CD4-positive, alpha-beta T cell (primary cell): ENCODE data around the gene CHST15. TPM values are rescaled to one million over a fixed set of nuclear protein-coding genes. Genes with fewer than 3 reads are reported as not detected.

ENCODE experiments used
- ATAC-seq: fragments of 200-7000 bp; cut with Tn5 transposase; one replicate; pipeline ENCODE4 v1.10.0; 2022; ENCODE audit warnings: mild to moderate bottlenecking; ENCODE audit not compliant: poor library complexity
- CTCF ChIA-PET: fragments of 350-600 bp; sonication (Branson Sonifier 250); formaldehyde crosslinking; loops from one replicate; lab custom pipeline; 2021; ENCODE audit warnings: antibody characterized with exemption, inconsistent platforms; lab: Charles Lee
- POLR2A ChIA-PET: fragments of 350-600 bp; sonication (Branson Sonifier 250); formaldehyde crosslinking; loops from one replicate; lab custom pipeline; 2021; ENCODE audit warnings: antibody characterized with exemption, inconsistent platforms; lab: Charles Lee
- DNase-seq, 14 experiments: peaks; one replicate each; pipeline ENCODE4 v3.0.0-alpha.2; 2013 to 2020; ENCODE audit warnings: mixed read lengths in 2 of 14
- H3K27ac ChIP-seq, 2 donors: one replicate each; pipeline versions ENCODE4 v1.5.1 to v1.7.0; 2013; ENCODE audit warnings: low read length in 2 of 2, low read depth in 1 of 2, mild to moderate bottlenecking in 1 of 2
- H3K27me3 ChIP-seq, 2 experiments: 1 replicate in 1 of 2; 2 replicates in 1 of 2; pipeline versions ENCODE4 v1.6.1 to v1.7.0; 2013; ENCODE audit warnings: low read length in 2 of 2, control low read depth in 1 of 2, mild to moderate bottlenecking in 1 of 2, moderate library complexity in 1 of 2; ENCODE audit not compliant: insufficient read depth in 2 of 2, control insufficient read depth in 1 of 2
- H3K36me3 ChIP-seq: one replicate; pipeline ENCODE4 v1.6.1; 2013; ENCODE audit warnings: low read length, control low read depth; ENCODE audit not compliant: insufficient read depth
- H3K4me1 ChIP-seq: one replicate; pipeline ENCODE4 v1.6.1; 2013; ENCODE audit warnings: low read length, control low read depth; ENCODE audit not compliant: insufficient read depth
- H3K4me3 ChIP-seq: one replicate; pipeline ENCODE4 v1.5.1; 2013; ENCODE audit warnings: mild to moderate bottlenecking, low read length, moderate library complexity
- H3K9me3 ChIP-seq, 2 experiments: 1 replicate in 1 of 2; 2 replicates in 1 of 2; pipeline versions ENCODE4 v1.6.1 to v1.7.0; 2013; ENCODE audit warnings: low read length in 2 of 2, mild to moderate bottlenecking in 2 of 2, control low read depth in 1 of 2, moderate library complexity in 1 of 2; ENCODE audit not compliant: control insufficient read depth in 1 of 2, insufficient read depth in 1 of 2
- H3K27ac Mint-ChIP-seq: one replicate; pipeline ENCODE4 v1.8.0; 2020; ENCODE audit warnings: mixed read lengths
- H3K27me3 Mint-ChIP-seq: one replicate; pipeline ENCODE4 v1.8.0; 2021; ENCODE audit warnings: mixed read lengths
- H3K36me3 Mint-ChIP-seq: one replicate; pipeline ENCODE4 v1.8.0; 2021; ENCODE audit warnings: low read depth, mixed read lengths
- H3K4me1 Mint-ChIP-seq: one replicate; pipeline ENCODE4 v1.8.0; 2021; ENCODE audit warnings: low read depth, mixed read lengths
- H3K4me3 Mint-ChIP-seq: one replicate; pipeline ENCODE4 v1.8.0; 2020; ENCODE audit warnings: mild to moderate bottlenecking, mixed read lengths
- H3K9me3 Mint-ChIP-seq: one replicate; pipeline ENCODE4 v1.8.0; 2020; ENCODE audit warnings: mixed read lengths
- intact Hi-C, 2 experiments: fragments of 100-400 bp; cut with DNase I in 1 of 2; cut with micrococcal nuclease in 1 of 2; formaldehyde crosslinking; loops; one replicate each; pipeline versions ENCODE4 v1.15.1 to v1.9.0; 2023 to 2025; cut with DNase I, micrococcal nuclease
- total RNA-seq, 174 experiments: library from RNA in 2 of 174; stranded (reverse) in 2 of 174; gene quantifications; one replicate each; pipeline ENCODE4 v1.2.3 and lab custom pipeline; 2021 to 2026
- TF ChIP-seq, protein P1 (sequence below): fragments of 200-600 bp; IDR thresholded peaks from one replicate; pipeline ENCODE4 v1.8.0; 2022; ENCODE audit warnings: antibody characterized with exemption, mild to moderate bottlenecking

CHST15 gene
- total RNA-seq, 2 experiments from 2014 or later: 0.42 to 0.52 TPM

DNA sequence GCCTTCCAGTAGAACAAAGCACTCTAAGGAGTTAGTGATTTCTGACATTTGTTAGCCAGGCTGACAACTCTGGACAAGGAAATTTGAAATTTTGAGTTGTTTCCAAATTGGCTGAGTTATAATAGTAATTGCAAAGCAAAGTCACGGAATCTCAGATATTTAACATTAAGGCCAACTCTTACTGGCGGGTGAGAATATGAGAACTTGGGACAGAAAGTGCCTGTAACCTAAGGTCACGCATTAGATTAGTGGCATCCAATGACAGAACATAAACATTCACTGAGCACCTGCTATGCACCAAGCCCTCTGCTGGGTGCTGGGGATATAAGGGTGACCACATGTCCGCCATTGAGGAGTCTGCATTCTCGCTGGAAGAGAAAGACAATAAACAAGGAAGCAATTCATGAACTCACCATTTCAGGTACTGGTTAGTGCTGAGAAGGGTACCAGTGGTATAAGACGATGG, 45.5 kb upstream of the CHST15 start:
- ATAC-seq (no peak), DNase-seq (no peak)
- ChIA-PET POLR2A (no interaction called here), CTCF (no interaction called here)
- Histone ChIP-seq H3K27me3 (no peaks in the 10 kb centered on the region), H3K4me3 (no peak overlapping the region), H3K27ac (no peak overlapping the region), H3K4me1 (no peaks in the 10 kb centered on the region), H3K36me3 (no peaks in the 10 kb centered on the region), H3K9me3 (no peaks in the 10 kb centered on the region)
- Mint-ChIP-seq H3K4me1 (no peaks in the 10 kb centered on the region), H3K36me3 (no peaks in the 10 kb centered on the region), H3K27me3 (no peaks in the 10 kb centered on the region), H3K9me3 (no peaks in the 10 kb centered on the region), H3K27ac (no peak overlapping the region), H3K4me3 (no peak overlapping the region)
- intact Hi-C loops: no loop called here
- TF ChIP-seq, protein P1, sequence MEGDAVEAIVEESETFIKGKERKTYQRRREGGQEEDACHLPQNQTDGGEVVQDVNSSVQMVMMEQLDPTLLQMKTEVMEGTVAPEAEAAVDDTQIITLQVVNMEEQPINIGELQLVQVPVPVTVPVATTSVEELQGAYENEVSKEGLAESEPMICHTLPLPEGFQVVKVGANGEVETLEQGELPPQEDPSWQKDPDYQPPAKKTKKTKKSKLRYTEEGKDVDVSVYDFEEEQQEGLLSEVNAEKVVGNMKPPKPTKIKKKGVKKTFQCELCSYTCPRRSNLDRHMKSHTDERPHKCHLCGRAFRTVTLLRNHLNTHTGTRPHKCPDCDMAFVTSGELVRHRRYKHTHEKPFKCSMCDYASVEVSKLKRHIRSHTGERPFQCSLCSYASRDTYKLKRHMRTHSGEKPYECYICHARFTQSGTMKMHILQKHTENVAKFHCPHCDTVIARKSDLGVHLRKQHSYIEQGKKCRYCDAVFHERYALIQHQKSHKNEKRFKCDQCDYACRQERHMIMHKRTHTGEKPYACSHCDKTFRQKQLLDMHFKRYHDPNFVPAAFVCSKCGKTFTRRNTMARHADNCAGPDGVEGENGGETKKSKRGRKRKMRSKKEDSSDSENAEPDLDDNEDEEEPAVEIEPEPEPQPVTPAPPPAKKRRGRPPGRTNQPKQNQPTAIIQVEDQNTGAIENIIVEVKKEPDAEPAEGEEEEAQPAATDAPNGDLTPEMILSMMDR: no peak

DNA sequence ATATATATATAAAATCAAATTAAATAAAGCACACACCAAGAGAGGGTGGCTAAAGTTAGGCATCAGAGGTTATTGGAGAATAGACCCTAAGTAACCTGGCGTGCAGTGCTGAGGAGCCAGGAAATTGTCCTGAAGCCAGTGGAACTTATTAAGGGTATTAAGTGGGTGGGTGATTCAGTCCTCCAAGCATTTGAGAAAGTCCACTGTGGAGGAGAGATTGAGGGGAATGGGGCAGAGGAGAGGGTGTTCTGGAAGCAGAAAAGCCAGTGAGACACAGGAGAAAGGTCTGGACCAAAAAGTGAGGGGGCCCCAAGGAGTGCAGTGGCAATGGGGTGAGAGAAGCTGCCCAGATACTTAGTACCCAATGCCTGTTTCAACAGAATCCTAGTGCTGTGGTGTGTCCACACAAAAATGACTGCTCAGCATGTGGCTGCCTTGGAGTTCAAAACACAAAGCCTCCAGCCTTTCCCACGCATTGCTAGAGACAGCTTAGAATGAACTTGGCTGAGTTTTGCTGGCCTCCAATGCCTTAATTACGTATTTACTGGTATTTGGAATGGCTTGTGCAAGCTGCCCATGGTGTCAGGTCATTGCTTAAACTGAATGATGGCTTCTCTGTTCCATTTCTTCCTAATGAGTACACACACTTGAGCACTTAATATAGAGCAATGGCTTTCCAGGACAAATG, 44.9 kb upstream of the CHST15 start:
- TF ChIP-seq, protein P1: no peak
- ATAC-seq (no peak), DNase-seq (no peak)
- H3K27ac Mint-ChIP-seq: no peak overlapping the region
- H3K27me3 Mint-ChIP-seq: no peaks in the 10 kb centered on the region
- Histone ChIP-seq H3K4me3 (no peak overlapping the region), H3K27ac (no peak overlapping the region), H3K9me3 (no peaks in the 10 kb centered on the region), H3K4me1 (no peaks in the 10 kb centered on the region), H3K27me3 (no peaks in the 10 kb centered on the region), H3K36me3 (no peaks in the 10 kb centered on the region)
- ChIA-PET CTCF (interaction anchor here (1.0 kb wide), 1 partner anchor 9 kb away, joined by 5 read pairs; no protein-coding TSS in a partner anchor), POLR2A (no interaction called here)
- H3K4me1 Mint-ChIP-seq: no peaks in the 10 kb centered on the region
- no peak overlapping the region for H3K4me3 Mint-ChIP-seq
- intact Hi-C loops: no loop called here
- no peaks in the 10 kb centered on the region for H3K9me3 Mint-ChIP-seq
- H3K36me3 Mint-ChIP-seq: no peaks in the 10 kb centered on the region

DNA sequence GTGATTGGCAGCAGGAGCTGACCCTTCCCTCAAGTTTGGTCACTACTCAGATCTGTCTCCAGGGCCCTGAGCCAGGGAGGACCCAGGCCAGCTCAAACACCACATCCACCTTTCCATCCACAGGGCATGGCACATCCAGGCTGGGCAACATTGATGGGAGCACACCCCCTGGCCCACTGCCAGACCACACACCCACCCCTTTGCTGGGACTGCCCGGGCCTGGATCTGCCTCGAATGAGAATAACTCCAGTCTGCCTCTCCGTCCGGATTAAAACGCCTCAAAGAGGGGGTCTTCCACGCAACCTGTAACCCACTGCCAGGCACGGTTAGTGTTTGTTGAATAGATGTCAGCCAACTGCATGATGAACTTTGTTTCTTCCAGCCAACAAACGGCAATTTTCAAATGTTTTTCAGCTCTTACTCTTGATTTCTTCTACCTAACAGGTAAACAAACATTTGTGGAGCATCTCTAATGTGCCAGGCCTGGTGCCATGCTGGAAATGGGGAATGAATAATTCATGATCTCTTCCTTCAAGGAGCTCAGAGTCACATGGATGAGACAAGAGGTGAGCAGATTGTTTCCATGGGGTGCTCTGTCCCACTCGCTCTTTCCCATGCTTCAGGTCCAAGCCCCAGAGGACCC, 41.0 kb upstream of the CHST15 start:
- no peaks in the 10 kb centered on the region for H3K9me3 Mint-ChIP-seq
- intact Hi-C loops: no loop called here
- no peak overlapping the region for H3K27ac Mint-ChIP-seq
- DNase-seq (no peak), ATAC-seq (no peak)
- H3K4me3 ChIP-seq: no peak overlapping the region
- H3K4me3 Mint-ChIP-seq: no peak overlapping the region
- no peaks in the 10 kb centered on the region for H3K27me3 ChIP-seq
- H3K9me3 ChIP-seq: no peaks in the 10 kb centered on the region
- no peaks in the 10 kb centered on the region for H3K4me1 ChIP-seq
- H3K27me3 Mint-ChIP-seq: peaks cover 5% of the 10 kb centered on the region
- no peak overlapping the region for H3K27ac ChIP-seq
- H3K4me1 Mint-ChIP-seq: no peaks in the 10 kb centered on the region
- no peaks in the 10 kb centered on the region for H3K36me3 ChIP-seq
- TF ChIP-seq, protein P1: no peak
- ChIA-PET CTCF (no interaction called here), POLR2A (no interaction called here)
- no peaks in the 10 kb centered on the region for H3K36me3 Mint-ChIP-seq
